AG20443 (cell line): Measurements from ENCODE around the gene HIP1.
"Not testable (repeated sequence)": the region's sequence is repeated elsewhere in the genome, so short reads cannot be mapped to it uniquely, and the experiment has no call there.

Source experiments
- DNase-seq: peaks from one replicate; pipeline ENCODE4 v3.0.0; 2012; ENCODE audit warnings: low spot score, mixed read lengths

Gene HIP1

DNA sequence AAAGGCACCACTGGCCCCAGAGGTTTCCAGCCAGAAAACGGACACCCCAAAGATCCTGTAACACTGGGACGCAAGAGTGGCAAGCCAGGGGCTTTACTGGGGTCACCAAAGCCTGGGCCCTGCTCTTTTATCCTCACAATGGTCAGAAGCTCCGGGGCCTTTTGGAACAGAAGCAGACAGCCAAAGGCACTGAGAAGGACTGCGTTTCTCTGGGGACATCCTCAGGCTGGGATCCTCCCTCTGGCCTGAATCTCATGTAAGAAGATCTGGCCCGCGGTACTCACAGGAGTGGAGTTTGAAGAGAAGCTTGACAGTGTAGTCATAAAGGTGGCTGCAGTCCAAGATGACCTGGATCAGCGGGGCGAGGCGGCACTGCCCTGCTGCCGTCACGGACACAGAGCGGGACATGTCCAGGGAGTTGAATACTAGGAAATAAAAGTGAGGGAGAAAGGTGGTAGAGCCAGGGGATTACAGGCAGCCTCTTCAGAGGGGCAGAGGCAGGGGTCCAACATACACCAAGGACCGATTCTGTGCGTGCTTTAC, 165.2 kb downstream of the HIP1 start:
- no peak for DNase-seq

DNA sequence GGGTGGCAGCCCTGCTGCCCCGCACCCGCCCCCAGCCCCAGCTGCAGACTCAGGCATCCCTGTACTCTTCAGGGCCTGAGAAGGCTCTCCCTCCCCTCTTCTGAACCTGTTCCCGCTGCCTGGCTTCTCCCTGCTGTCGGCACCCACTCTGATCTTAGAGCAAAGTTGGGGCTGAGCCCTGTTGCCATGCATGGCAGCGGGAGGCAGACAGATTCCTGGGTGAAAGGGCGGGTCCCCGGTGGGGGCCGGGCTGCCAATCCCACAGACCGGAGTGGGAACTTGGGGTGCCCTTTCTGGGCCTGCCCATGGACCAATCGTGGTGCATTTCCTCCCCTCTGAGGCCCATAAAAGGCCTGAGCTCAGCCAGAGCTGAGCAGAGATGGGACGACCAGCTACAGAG, 165.9 kb downstream of the HIP1 start:
- no peak for DNase-seq

- no peak for DNase-seq
Measured at GRCh38 chr7:75572396-75572795, 166.3 kb downstream of the HIP1 start.

DNA sequence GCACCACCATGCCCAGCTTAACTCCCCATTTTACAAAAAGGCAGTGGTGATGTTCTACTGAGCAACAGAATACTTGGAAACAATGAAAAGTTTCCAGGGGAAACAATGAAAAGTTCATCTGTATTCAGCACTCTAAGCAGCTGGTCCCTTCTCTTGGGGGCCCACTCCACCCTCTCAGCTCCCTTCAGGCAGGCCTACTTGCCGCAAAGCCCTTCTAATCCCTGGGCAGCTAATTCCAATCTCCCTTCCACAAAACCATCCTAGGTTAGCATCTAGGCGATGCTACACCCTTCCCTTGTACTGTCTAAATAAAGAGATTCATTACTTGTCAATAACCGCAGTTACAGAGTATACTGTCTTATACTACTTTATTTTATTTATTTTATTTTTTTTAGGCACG, 167.5 kb downstream of the HIP1 start:
- DNase-seq: no peak

- DNase-seq: not testable (repeated sequence)
Measured at GRCh38 chr7:75569629-75570282, 169.0 kb downstream of the HIP1 start.

- DNase-seq: no peak
Measured at GRCh38 chr7:75567948-75568595, 170.7 kb downstream of the HIP1 start.

- peak; percentile 84 for DNase-seq
Measured at GRCh38 chr7:75565132-75565837, 173.5 kb downstream of the HIP1 start.

DNA sequence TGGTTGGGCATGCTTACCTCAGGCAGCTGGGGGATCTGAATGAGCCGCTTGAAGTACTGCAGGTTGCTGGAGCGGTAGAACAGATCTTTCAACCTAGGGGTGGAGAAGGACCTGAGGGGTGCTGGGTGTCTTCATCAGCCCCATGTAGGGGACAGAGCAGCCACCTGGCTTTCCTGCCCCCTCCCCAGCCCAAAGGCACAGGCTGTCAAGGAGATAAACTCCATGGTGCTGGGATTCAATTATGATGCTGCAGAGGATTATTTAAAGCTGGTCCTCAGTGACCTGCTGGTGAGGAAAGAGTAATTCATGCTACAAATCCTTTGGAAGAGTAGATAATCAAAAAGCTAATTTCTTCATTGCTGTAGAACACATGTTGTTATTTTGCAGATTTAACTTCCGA, 175.6 kb downstream of the HIP1 start:
- no peak for DNase-seq

DNA sequence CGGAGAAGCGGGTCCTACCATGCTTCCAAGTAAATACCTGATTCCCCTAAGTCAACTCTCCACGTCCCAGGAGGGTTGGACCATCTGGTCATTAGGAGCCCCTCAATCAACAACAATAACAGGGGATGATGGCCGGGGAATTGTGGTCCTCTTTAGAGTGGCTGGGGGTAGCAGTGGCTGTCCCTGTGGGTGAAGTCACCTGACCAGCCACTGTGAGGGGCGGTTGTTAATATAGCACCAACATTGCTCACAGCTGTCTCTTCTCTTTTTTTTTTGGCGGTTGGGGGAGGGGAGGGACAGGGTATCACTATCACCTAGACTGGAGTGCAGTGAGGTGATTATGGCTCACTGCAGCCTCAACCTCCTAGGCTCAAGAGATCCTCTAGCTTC, 178.8 kb downstream of the HIP1 start:
- DNase-seq: no peak

DNA sequence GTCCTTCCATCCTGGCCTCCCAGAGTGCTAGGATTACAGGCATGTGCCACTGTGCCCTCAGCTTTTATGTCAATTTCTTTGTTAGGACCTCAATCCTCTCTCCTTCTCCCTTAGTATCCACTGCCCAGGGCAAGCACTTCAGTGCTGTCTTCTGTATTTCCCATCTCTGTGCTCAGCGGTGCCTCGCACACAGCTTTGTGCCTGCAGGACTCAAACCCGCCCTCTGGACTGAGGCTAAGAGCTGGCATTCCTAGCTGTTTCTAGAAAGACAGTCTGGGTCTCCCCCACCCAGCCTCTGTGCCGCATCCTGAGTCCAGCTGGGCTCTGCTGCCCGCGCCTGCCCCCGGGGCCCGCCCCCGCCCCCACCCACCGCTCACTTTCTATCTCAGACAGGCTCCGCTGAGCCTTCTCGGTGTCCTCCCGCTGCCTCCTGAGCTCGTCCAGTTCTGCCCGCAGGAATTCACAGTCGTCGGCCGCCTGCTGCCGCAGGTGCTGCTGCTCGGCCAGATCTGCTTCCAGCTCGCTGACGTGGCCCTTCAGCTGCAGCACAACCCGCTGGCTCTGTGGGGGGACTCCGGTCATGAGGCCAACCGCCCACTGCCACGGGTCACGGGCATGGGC, 179.3 kb downstream of the HIP1 start:
- no peak for DNase-seq

- not testable (repeated sequence) for DNase-seq
Measured at GRCh38 chr7:75556835-75557234, 181.9 kb downstream of the HIP1 start.

DNA sequence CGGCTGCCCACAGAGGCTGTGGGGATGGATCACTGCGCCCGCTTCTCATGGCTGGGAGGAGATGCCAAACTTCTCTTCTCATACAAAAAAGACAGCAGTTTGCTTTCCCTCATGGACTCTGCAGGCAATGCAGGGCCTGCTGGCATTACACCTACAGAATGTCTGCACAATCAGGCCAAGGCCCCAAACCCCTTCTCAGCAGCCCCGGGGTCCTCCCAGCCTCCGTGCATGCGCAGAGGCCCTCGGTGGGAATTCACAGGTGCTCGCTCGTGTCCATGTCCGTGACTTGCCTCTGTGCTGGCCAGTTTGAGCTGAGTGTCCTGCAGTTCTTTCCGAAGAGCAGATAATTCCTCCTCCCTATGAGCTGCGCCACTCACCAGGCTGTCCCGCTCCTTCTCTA, 183.0 kb downstream of the HIP1 start:
- no peak for DNase-seq

- no peak for DNase-seq
Measured at GRCh38 chr7:75546237-75547015, 192.3 kb downstream of the HIP1 start.

DNA sequence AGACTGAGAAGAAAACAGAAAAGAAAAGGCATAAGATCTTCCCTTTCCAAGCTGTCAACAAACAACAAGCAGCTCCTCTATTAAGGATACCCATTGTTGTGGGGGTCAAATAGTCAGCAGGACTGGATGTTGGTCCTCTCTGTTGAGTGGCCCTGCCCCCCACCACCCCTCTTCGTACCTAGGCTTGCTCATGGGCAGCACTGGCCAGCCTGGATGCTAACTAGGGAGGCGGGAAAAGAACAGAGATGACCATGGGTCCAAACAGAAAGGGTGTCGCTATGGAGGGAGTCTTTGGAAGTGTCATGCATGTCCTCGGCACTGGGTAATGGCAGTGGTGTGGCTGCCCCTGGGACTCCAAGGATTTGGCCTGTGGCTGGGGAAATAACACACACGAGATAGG, 201.0 kb downstream of the HIP1 start:
- no peak for DNase-seq

- no peak for DNase-seq
Measured at GRCh38 chr7:75536940-75537538, 201.7 kb downstream of the HIP1 start.

GRCh38 chr7:75536491-75536890, 202.2 kb downstream of the HIP1 start:
- DNase-seq: no peak

DNA sequence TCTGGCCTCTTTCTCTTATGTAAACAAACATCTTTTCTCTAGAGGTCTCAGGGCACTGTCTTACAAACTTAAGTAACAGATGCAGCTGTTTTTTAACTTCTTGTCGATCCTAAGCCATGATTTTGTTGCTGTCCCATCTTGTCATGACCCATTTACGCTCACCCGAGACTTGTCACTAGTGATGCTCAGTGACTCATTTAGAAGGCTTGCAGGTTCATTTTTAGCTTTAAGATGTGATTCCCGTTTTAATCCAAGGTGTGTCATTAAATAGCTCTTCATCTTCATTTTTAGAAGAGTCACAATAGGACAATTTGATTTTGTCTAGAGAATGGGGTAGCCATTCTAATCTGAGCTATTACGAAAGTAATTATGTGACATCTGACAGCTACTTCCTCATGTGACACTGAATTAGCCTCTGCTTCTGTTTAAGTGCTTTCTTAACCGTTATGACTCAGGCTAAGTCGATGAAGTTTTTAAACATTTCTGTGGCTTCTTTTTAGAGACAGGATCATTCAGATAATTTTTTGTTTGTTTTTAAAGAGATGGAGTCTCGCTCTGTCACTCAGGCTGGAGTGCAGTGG, 203.9 kb downstream of the HIP1 start:
- peak; percentile 63 for DNase-seq

DNA sequence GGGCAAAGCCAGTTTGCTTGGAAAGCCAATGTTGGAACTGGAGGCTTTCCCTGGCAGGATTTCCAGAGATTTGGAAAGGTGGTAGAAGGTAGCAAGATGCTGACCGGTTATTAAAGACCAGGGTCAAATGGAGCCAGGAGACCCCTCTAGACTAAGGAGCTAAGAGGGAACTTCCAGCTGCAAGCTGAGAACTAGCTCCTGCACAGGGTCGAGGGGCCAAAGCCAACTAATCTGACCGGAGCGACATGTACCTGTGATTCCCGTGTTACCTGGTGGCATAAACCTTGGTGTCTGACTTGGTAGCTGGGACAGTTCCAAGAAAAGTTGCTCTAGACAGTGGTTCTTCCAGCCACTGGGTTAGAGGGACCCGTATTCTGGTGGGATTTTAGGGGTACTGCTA, 204.8 kb downstream of the HIP1 start:
- DNase-seq: no peak

DNA sequence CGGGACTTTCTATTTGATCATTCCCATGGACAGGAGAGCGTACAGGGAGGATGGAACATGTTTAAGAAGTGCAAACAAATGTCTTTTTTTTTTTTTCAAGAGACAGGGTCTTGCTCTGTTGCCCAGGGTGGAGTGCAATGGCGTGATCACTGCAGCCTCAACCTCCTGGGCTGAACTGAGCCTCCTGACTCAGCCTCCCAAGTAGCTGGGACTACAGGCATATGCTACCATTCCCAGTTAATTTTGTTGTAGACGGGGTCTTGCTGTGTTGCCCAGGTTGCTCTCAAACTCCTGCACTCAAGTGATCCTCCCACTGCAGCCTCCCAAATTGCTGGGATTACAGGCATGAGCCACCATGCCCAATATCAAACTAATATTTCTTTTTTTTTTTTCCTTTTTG, 206.1 kb downstream of the HIP1 start:
- no peak for DNase-seq

GRCh38 chr7:75531359-75531821, 207.4 kb downstream of the HIP1 start:
- DNase-seq: no peak

GRCh38 chr7:75527224-75527722, 211.5 kb downstream of the HIP1 start:
- peak; percentile 0 for DNase-seq
